Glutamatergic neuron (in vitro differentiated cells): Measurements from ENCODE around the gene SPEG. TPM values are rescaled to one million over a fixed set of nuclear protein-coding genes. Genes with fewer than 3 reads are reported as not detected.

Experiments
- DNase-seq: peaks from one replicate; pipeline ENCODE4 v3.0.0; 2022
- H3K27ac Mint-ChIP-seq: one replicate; pipeline ENCODE4 v1.8.0; 2020; ENCODE audit warnings: mild to moderate bottlenecking, mixed read lengths, inconsistent platforms; ENCODE audit not compliant: unreplicated experiment
- H3K27me3 Mint-ChIP-seq: one replicate; pipeline ENCODE4 v1.8.0; 2020; ENCODE audit warnings: mild to moderate bottlenecking, moderate library complexity, mixed read lengths, inconsistent platforms; ENCODE audit not compliant: unreplicated experiment
- H3K36me3 Mint-ChIP-seq: one replicate; pipeline ENCODE4 v1.8.0; 2020; ENCODE audit warnings: mild to moderate bottlenecking, mixed read lengths, inconsistent platforms; ENCODE audit not compliant: unreplicated experiment
- H3K4me1 Mint-ChIP-seq: one replicate; pipeline ENCODE4 v1.8.0; 2020; ENCODE audit warnings: mild to moderate bottlenecking, low read depth, mixed read lengths, inconsistent platforms; ENCODE audit not compliant: unreplicated experiment
- H3K4me3 Mint-ChIP-seq: one replicate; pipeline ENCODE4 v1.8.0; 2020; ENCODE audit warnings: mild to moderate bottlenecking, mixed read lengths, inconsistent platforms; ENCODE audit not compliant: unreplicated experiment
- H3K9me3 Mint-ChIP-seq: one replicate; pipeline ENCODE4 v1.8.0; 2020; ENCODE audit warnings: mild to moderate bottlenecking, moderate library complexity, mixed read lengths, inconsistent platforms; ENCODE audit not compliant: unreplicated experiment
- CTCF ChIP-seq: fragments of 200-600 bp; sonication (generic); IDR thresholded peaks from one replicate; pipeline ENCODE4 v1.5.0; 2021; ENCODE audit not compliant: partially characterized antibody, unreplicated experiment
- total RNA-seq: library from RNA; stranded (reverse); fragmentation: NEBNext Ultra II Directional; extraction: Animal tissue kit (Norgen Biotek cat#: 25700); gene quantifications from one replicate; pipeline ENCODE4 v1.2.1, GENCODE V29; 2021; ENCODE audit not compliant: unreplicated experiment

SPEG gene
- total RNA-seq, 1 donor from 2014 or later: 92.9 TPM

GRCh38 chr2:219543596-219544358 lies 109.1 kb downstream of the SPEG start, which contains the start of the genes CHPF and TMEM198:
Gene CHPF (minus strand): TSS chr2:219543809. CDS start chr2:219543538, 271 bp downstream.
Gene TMEM198 (plus strand): TSS chr2:219544028. CDS start chr2:219544728, 700 bp downstream.
- Mint-ChIP-seq H3K4me1 (peaks cover 24% of the 10 kb centered on the region), H3K27ac (peak within 1 kb of the TSS; percentile 95), H3K4me3 (peak within 1 kb of the TSS; percentile 99), H3K36me3 (peaks cover 19% of the 10 kb centered on the region), H3K9me3 (peaks cover 26% of the 10 kb centered on the region), H3K27me3 (peaks cover 18% of the 10 kb centered on the region)
- TF ChIP-seq CTCF: no peak
- DNase-seq: peak; percentile 98

GRCh38 chr2:219544567-219544966 lies 109.9 kb downstream of the SPEG start:
- Mint-ChIP-seq H3K4me1 (peaks cover 24% of the 10 kb centered on the region), H3K27me3 (peaks cover 18% of the 10 kb centered on the region), H3K36me3 (peaks cover 19% of the 10 kb centered on the region), H3K9me3 (peaks cover 28% of the 10 kb centered on the region), H3K4me3 (peak overlapping the region; percentile 99), H3K27ac (peak overlapping the region; percentile 95)
- no peak for DNase-seq
- TF ChIP-seq CTCF: no peak

- Mint-ChIP-seq H3K9me3 (peaks cover 28% of the 10 kb centered on the region), H3K27ac (peak overlapping the region; percentile 95), H3K4me1 (peaks cover 24% of the 10 kb centered on the region), H3K36me3 (peaks cover 19% of the 10 kb centered on the region), H3K27me3 (peaks cover 20% of the 10 kb centered on the region), H3K4me3 (peak overlapping the region; percentile 99)
- TF ChIP-seq CTCF: no peak
- no peak for DNase-seq
These were observed 110.8 kb downstream of the SPEG start for GRCh38 chr2:219545295-219545942.

GRCh38 chr2:219545943-219546352 lies 111.3 kb downstream of the SPEG start:
- DNase-seq: no peak
- Mint-ChIP-seq H3K27ac (no peak overlapping the region), H3K4me1 (peaks cover 21% of the 10 kb centered on the region), H3K27me3 (peaks cover 21% of the 10 kb centered on the region), H3K4me3 (peak overlapping the region; percentile 56), H3K9me3 (peaks cover 28% of the 10 kb centered on the region), H3K36me3 (peaks cover 19% of the 10 kb centered on the region)
- no peak for TF ChIP-seq CTCF

GRCh38 chr2:219547621-219548020 lies 113.0 kb downstream of the SPEG start:
- Mint-ChIP-seq H3K4me1 (peaks cover 15% of the 10 kb centered on the region), H3K27me3 (peaks cover 21% of the 10 kb centered on the region), H3K36me3 (peaks cover 19% of the 10 kb centered on the region), H3K27ac (no peak overlapping the region), H3K4me3 (no peak overlapping the region), H3K9me3 (peaks cover 25% of the 10 kb centered on the region)
- no peak for DNase-seq
- no peak for TF ChIP-seq CTCF
